DMS53 (cell line): ENCODE results near the gene ANXA4.
"Not testable (repeated sequence)": the region's sequence is repeated elsewhere in the genome, so short reads cannot be mapped to it uniquely, and the experiment has no call there.

Source experiments
- DNase-seq: peaks from one replicate; lab custom pipeline; 2025; lab: John Stamatoyannopoulos, UW

ANXA4 gene

GRCh38 chr2:69721022-69721421, 20.9 kb upstream of the ANXA4 start:
- DNase-seq = no peak

GRCh38 chr2:69723791-69724190, 18.1 kb upstream of the ANXA4 start:
- no peak for DNase-seq

GRCh38 chr2:69724540-69725159, 17.3 kb upstream of the ANXA4 start:
- DNase-seq = peak; percentile 88

GRCh38 chr2:69725706-69726360, 16.1 kb upstream of the ANXA4 start:
- DNase-seq = no peak

- DNase-seq = no peak
Measured at GRCh38 chr2:69729266-69729665, 12.7 kb upstream of the ANXA4 start.

- no peak for DNase-seq
Measured at GRCh38 chr2:69729781-69730180, 12.2 kb upstream of the ANXA4 start.

GRCh38 chr2:69731147-69731970, 10.6 kb upstream of the ANXA4 start:
- DNase-seq = no peak

- DNase-seq = no peak
Measured at GRCh38 chr2:69733342-69734034, 8.4 kb upstream of the ANXA4 start.

- DNase-seq = no peak
Measured at GRCh38 chr2:69734035-69734611, 7.8 kb upstream of the ANXA4 start.

GRCh38 chr2:69734854-69735544, 6.9 kb upstream of the ANXA4 start:
- no peak for DNase-seq

GRCh38 chr2:69735686-69736085, 6.2 kb upstream of the ANXA4 start:
- no peak for DNase-seq

- not testable (repeated sequence) for DNase-seq
Measured at GRCh38 chr2:69738149-69738548, 3.8 kb upstream of the ANXA4 start.

- DNase-seq = no peak
Measured at GRCh38 chr2:69740502-69740951, 1.4 kb upstream of the ANXA4 start.

GRCh38 chr2:69741229-69741574, 732 bp upstream of the ANXA4 start:
- DNase-seq = peak; percentile 78

GRCh38 chr2:69742322-69742952, 503 bp downstream of the ANXA4 start:
- peak; percentile 64 for DNase-seq

- DNase-seq = no peak
Measured at GRCh38 chr2:69743847-69744264, 1.9 kb downstream of the ANXA4 start.

GRCh38 chr2:69744456-69744855, 2.5 kb downstream of the ANXA4 start:
- no peak for DNase-seq

- no peak for DNase-seq
Measured at GRCh38 chr2:69745035-69745434, 3.1 kb downstream of the ANXA4 start.

GRCh38 chr2:69750246-69750645, 8.3 kb downstream of the ANXA4 start:
- no peak for DNase-seq

GRCh38 chr2:69753659-69754363, 11.9 kb downstream of the ANXA4 start:
- DNase-seq = no peak
